ENCODE results near the gene PREX1. TPM values are rescaled to one million over a fixed set of nuclear protein-coding genes. Genes with fewer than 3 reads are reported as not detected.
A peak's percentile ranks its signal among the peaks of the same experiment; 100 is the strongest.

PREX1 gene
- total RNA-seq, 1 donor, result 14.1 TPM

DNA sequence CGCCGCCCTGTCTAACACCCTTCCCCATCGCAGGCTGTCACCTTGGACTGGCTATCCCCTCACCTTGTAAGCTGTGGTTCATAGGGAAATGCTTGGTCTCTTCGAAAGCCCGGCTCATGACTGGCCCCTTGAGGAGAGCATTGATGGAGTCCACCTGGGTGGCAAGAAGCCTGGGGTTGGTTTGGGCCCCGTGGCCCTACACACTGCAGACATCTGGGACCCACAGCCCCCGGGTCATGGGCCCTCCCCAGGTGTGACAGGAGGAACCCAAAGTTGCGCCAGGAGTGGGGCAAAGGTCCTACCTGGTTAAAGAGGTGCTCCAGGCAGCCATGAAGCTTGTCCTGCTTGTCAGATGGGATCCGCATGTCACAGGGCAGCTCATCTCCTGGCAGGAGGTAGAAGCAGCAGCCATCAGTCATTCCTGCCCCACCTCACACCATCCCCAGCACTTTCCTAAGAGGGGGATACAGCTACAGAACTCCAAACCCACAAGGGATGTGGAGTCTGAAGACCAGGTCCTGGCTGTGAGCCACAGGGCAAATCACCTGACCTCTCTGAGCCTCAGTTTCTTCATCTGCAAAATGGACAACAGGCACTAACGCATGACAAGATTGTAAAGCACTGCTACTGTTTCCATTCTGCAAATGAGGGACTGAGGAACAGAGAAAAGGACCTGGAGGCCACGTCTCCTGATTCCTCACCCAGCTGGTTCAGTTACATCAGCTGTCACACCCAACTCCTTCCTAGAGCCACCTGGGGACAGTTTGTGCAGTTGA lies 185.5 kb downstream of the PREX1 start:
- H3K9me3 ChIP-seq (ENCODE audit: low read depth, low read length), result no peaks in the 10 kb centered on the region
- no peaks in the 10 kb centered on the region for H3K36me3 ChIP-seq (ENCODE audit: insufficient read depth, low read length)
- H3K27ac ChIP-seq (ENCODE audit: low read depth, low read length), result no peak overlapping the region
- peaks cover 7% of the 10 kb centered on the region for H3K4me1 ChIP-seq (ENCODE audit: insufficient read depth, low read length)
- no peaks in the 10 kb centered on the region for H3K27me3 ChIP-seq (ENCODE audit: insufficient read depth, low read length)
- H2AFZ ChIP-seq (ENCODE audit: low read length), result no peak overlapping the region
- no peak overlapping the region for H3K4me2 ChIP-seq (ENCODE audit: insufficient read depth, low read length)
- peak; percentile 30 for DNase-seq (ENCODE audit: insufficient read length, low spot score, missing footprints)
- TF ChIP-seq, protein P1, sequence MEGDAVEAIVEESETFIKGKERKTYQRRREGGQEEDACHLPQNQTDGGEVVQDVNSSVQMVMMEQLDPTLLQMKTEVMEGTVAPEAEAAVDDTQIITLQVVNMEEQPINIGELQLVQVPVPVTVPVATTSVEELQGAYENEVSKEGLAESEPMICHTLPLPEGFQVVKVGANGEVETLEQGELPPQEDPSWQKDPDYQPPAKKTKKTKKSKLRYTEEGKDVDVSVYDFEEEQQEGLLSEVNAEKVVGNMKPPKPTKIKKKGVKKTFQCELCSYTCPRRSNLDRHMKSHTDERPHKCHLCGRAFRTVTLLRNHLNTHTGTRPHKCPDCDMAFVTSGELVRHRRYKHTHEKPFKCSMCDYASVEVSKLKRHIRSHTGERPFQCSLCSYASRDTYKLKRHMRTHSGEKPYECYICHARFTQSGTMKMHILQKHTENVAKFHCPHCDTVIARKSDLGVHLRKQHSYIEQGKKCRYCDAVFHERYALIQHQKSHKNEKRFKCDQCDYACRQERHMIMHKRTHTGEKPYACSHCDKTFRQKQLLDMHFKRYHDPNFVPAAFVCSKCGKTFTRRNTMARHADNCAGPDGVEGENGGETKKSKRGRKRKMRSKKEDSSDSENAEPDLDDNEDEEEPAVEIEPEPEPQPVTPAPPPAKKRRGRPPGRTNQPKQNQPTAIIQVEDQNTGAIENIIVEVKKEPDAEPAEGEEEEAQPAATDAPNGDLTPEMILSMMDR (IDR thresholded peaks at IDR 0.05; ENCODE audit: extremely low read depth, low read depth, low read length), result no peak
- no peaks in the 10 kb centered on the region for H4K20me1 ChIP-seq (ENCODE audit: insufficient read depth, low read length)
- no peaks in the 10 kb centered on the region for H3K79me2 ChIP-seq (ENCODE audit: insufficient read depth, low read length)
- H3K4me3 ChIP-seq (ENCODE audit: insufficient read depth, low read length), result no peak overlapping the region

DNA sequence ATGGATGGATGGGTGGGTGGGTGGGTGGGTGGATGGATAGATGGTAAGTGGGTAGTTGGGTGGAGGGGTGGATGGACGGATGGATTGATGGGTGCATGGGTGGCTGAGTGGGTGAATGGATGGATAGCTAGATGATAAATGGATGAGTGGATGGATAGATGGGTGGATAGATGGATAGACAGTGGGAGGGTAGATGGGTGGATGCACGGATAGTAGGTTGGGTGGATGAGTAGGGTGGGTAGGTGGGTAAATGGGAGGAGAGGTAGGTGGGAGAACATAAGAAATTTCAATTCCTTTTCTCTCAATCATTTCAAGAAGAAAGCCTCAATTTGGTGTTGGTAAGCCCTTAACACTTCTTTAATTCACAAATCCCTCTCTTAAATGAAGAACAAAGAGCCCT lies 186.9 kb downstream of the PREX1 start:
- H4K20me1 ChIP-seq (ENCODE audit: insufficient read depth, low read length), result peaks cover 3% of the 10 kb centered on the region
- no peaks in the 10 kb centered on the region for H3K9me3 ChIP-seq (ENCODE audit: low read depth, low read length)
- no peak overlapping the region for H3K4me3 ChIP-seq (ENCODE audit: insufficient read depth, low read length)
- TF ChIP-seq, protein P1 (IDR thresholded peaks at IDR 0.05; ENCODE audit: extremely low read depth, low read depth, low read length), result no peak
- no peaks in the 10 kb centered on the region for H3K36me3 ChIP-seq (ENCODE audit: insufficient read depth, low read length)
- H3K4me2 ChIP-seq (ENCODE audit: insufficient read depth, low read length), result no peak overlapping the region
- peak; percentile 55 for DNase-seq (ENCODE audit: insufficient read length, low spot score, missing footprints)
- H2AFZ ChIP-seq (ENCODE audit: low read length), result no peak overlapping the region
- no peaks in the 10 kb centered on the region for H3K27me3 ChIP-seq (ENCODE audit: insufficient read depth, low read length)
- peaks cover 7% of the 10 kb centered on the region for H3K4me1 ChIP-seq (ENCODE audit: insufficient read depth, low read length)
- no peaks in the 10 kb centered on the region for H3K79me2 ChIP-seq (ENCODE audit: insufficient read depth, low read length)
- no peak overlapping the region for H3K27ac ChIP-seq (ENCODE audit: low read depth, low read length)

DNA sequence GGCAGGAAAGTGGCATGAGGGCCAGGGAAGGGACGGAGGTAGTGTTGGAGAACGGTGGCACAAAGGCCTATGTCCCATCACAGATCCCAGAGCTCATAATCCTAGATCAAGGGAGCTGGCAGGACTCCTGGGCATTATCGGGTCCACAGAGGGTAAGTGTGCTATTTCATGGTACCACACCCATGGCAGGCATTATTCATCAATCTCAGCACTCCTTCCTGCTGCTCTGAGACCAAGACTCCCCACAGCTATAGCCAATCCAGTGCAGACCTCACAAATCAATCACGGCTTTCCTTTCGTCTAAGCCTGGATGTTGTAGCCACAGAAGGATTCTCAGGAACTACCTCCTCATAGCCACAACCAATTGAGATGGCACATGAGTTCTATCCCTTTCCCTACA lies 187.9 kb downstream of the PREX1 start:
- Histone ChIP-seq H4K20me1 (ENCODE audit: insufficient read depth, low read length) (peaks cover 9% of the 10 kb centered on the region), H3K27me3 (ENCODE audit: insufficient read depth, low read length) (no peaks in the 10 kb centered on the region), H3K36me3 (ENCODE audit: insufficient read depth, low read length) (no peaks in the 10 kb centered on the region), H3K27ac (ENCODE audit: low read depth, low read length) (no peak overlapping the region), H3K4me2 (ENCODE audit: insufficient read depth, low read length) (no peak overlapping the region), H3K9me3 (ENCODE audit: low read depth, low read length) (no peaks in the 10 kb centered on the region), H3K79me2 (ENCODE audit: insufficient read depth, low read length) (no peaks in the 10 kb centered on the region), H3K4me1 (ENCODE audit: insufficient read depth, low read length) (peaks cover 7% of the 10 kb centered on the region), H3K4me3 (ENCODE audit: insufficient read depth, low read length) (no peak overlapping the region), H2AFZ (ENCODE audit: low read length) (no peak overlapping the region)
- DNase-seq (ENCODE audit: insufficient read length, low spot score, missing footprints), result peak; percentile 10
- TF ChIP-seq, protein P1 (IDR thresholded peaks at IDR 0.05; ENCODE audit: extremely low read depth, low read depth, low read length), result no peak

GRCh38 chr20:48638546-48638945 lies 189.3 kb downstream of the PREX1 start:
- Histone ChIP-seq H3K36me3 (ENCODE audit: insufficient read depth, low read length) (no peaks in the 10 kb centered on the region), H3K27ac (ENCODE audit: low read depth, low read length) (peak overlapping the region; percentile 45), H3K27me3 (ENCODE audit: insufficient read depth, low read length) (no peaks in the 10 kb centered on the region), H2AFZ (ENCODE audit: low read length) (peak overlapping the region; percentile 40), H3K4me3 (ENCODE audit: insufficient read depth, low read length) (no peak overlapping the region), H3K4me1 (ENCODE audit: insufficient read depth, low read length) (peaks cover 7% of the 10 kb centered on the region), H4K20me1 (ENCODE audit: insufficient read depth, low read length) (peaks cover 9% of the 10 kb centered on the region), H3K9me3 (ENCODE audit: low read depth, low read length) (no peaks in the 10 kb centered on the region), H3K79me2 (ENCODE audit: insufficient read depth, low read length) (no peaks in the 10 kb centered on the region), H3K4me2 (ENCODE audit: insufficient read depth, low read length) (peak overlapping the region; percentile 17)
- peak; percentile 98 for DNase-seq (ENCODE audit: insufficient read length, low spot score, missing footprints)
- TF ChIP-seq, protein P1 (IDR thresholded peaks at IDR 0.05; ENCODE audit: extremely low read depth, low read depth, low read length), result no peak

All from osteoblast (primary cell).